Stimulated activated CD4-positive, alpha-beta T cell treated with anti-CD3 and anti-CD28 coated beads, Interleukin-1b, Interleukin-23, amount 100 ng/mL, for 48 hours (primary cell): ENCODE measurements around the gene CRYBG1.
"Not testable (repeated sequence)": the region's sequence is repeated elsewhere in the genome, so short reads cannot be mapped to it uniquely, and the experiment has no call there.

Experiments
- DNase-seq: peaks from one replicate; pipeline ENCODE4 v3.0.0-alpha.2; 2020

CRYBG1 gene

GRCh38 chr6:106557837-106558236 is 197.3 kb downstream of the CRYBG1 start:
- DNase-seq, result no peak

GRCh38 chr6:106558364-106558763 is 197.8 kb downstream of the CRYBG1 start:
- DNase-seq, result no peak

GRCh38 chr6:106559659-106560058 is 199.1 kb downstream of the CRYBG1 start:
- not testable (repeated sequence) for DNase-seq

DNA sequence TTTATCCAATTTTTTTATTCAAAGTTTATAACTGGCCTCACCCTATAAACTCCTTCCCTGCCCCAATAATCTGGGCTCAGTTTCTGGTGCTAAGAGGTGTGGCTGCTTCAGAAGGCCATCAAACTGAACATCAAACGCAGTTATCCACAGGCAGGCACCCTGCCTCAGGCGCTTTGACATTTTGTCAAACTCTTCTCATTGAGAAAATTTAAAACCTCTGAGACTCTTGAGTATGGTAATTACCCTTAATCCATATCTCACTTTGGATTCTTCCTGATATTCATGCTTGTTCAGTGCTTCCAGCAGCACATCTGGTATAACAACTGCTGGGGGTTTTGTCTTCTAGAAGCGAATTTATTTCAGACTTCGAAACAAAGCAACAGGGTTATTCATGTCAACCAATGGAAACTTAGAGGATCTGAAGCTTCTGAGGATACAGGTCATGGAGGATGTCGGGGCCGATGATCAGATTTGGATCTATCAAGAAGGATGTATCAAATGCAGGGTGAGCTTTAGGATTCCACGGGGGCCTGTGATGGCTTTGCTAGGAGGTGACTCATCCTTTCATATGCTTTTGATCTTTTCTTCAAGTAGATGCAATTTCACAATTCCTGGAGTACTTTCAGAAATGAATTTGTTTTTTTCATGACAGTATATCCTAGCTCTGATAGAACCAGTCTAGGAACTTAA is 200.6 kb downstream of the CRYBG1 start:
- no peak for DNase-seq

DNA sequence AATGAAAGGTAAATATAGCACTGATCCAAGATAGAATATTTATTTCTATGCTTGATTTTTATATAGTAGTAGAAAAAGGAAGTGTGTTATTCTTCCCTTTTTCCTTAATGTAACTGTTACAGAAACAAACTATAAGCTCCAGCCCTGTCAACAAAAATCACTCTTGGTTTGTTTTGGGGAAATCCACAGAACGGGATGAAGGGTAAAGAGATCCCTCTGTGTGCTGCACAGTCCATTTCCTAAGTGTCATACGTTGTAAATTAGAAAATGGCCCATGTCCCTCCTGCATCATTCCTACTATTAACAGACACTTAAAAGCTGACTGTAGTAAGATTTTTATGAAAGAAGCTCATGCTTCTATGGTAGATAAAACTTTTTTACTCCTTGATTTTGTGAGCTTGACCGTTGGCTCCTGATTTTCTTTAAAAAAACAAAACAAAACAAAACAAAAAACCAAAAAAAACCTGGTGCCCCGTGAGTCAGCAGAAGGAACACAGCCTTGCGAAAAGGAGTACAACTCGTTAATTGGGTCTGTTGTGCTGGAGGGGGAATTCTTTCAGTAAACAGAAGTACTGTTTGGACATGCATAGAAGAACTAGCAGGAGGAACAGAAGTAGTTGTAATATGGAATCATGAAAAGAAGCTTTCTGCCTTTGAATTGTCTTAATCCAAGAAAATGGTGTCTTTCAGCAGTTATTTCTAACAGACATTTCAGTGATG is 201.3 kb downstream of the CRYBG1 start:
- no peak for DNase-seq

DNA sequence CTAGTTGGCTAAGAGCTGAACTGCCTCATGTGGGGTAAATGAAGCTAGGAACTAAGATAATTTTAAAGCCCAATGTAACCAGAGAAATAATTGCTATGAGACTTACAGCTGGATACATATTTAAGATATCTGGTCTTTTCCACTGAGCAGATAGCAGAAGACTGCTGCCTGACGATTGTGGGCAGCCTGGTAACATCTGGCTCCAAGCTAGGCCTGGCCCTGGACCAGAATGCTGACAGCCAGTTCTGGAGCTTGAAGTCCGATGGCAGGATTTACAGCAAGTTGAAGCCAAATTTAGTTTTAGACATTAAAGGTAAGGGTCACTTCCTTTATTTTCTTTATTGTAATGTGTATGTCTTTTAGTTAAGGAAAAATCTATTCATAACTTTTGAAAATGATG is 203.1 kb downstream of the CRYBG1 start:
- no peak for DNase-seq

- DNase-seq, result no peak
Measured at GRCh38 chr6:106564476-106564875, 204.0 kb downstream of the CRYBG1 start.

- no peak for DNase-seq
Measured at GRCh38 chr6:106568530-106568929, 208.0 kb downstream of the CRYBG1 start.

GRCh38 chr6:106569428-106569827 is 208.9 kb downstream of the CRYBG1 start:
- DNase-seq, result no peak

- no peak for DNase-seq
Measured at GRCh38 chr6:106572436-106572835, 211.9 kb downstream of the CRYBG1 start.

DNA sequence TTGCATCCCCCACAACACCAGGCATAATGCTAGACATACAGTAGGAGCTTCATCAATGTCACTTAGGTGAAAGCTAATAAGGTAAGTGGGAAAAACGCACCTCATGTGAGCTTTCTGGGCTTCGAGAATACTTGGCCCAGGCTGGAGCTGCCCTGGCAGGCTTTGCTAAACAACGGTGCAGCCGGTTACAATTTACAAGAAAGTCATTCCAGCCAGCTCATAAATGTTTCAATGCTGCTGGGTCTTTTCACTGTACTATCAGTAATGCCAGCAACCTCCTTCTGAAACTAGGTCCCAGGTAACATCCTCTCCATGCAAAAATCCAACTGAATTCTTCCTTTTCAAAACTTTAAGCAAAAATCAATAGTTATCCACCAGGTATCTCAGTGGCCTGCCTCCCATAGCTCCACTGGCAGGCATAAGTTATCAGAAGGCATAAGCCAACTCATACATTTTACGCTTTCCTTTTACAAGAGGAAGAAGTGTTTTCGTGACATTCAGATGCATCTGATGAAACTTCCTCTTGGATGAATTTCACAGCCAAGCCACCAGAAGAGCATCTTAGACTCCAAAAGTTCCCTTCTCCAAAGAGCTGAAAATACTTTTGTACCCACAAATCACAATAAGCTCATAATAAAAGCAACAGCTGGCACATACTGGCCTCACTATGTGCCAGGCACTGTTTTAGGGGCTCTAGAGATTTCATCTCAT is 212.5 kb downstream of the CRYBG1 start:
- no peak for DNase-seq

GRCh38 chr6:106574741-106575458 is 214.4 kb downstream of the CRYBG1 start:
- no peak for DNase-seq

DNA sequence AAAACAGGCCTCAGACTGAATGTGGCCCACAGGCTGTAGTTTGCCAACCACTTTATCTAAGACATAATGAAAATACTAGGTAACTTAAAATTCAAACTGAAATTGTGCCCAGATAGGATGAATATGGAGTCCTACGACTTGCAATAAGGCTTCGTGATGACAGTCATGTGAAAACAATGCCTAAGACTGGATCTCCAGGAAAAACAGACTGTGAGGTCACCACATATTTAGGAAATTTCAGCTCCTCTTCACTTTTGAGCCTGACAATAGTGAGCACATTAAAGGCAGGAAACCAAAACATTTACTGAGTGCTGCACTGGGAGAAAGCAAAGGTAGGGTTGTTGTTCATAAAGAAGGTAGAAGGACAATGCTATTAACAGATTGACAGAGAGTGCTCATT is 218.8 kb downstream of the CRYBG1 start:
- no peak for DNase-seq

DNA sequence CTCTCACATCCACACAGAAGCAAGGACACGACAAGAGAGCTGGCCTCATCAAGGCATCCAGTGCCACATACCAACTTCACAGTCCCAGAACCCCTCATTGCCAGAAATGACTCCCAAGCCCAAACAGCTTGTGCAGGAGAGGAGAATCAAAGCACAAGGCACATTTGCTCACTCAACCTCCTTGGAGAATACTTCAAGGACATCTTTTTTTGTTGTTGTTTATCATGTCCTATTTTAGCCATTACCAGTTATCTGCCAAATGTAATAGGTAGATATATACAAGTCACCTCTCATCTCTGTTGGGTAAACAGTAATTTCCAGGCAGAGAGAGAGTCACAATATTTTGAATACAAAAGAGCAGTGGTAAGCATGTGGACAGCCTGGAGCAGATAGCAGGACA is 221.0 kb downstream of the CRYBG1 start:
- no peak for DNase-seq

- DNase-seq, result no peak
Measured at GRCh38 chr6:106586815-106587415, 226.4 kb downstream of the CRYBG1 start.

DNA sequence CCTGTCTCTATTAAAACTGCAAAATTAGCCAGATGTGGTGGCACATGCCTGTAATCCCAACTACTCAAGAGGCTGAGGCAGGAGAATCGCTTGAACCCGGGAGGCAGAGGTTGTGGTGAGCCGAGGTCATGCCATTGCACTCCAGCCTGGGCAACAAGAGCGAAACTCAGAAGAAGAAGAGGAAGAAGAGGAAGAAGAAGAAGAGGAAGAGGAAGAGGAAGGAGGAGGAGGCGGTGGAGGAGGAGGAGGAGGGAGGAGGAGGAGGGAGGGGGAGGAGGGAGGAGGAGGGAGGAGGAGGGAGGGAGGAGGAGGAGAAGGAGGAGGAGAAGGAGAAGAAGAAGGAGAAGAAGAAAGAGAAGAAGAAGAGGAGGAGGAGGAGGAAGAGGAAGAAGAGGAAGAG is 228.4 kb downstream of the CRYBG1 start:
- not testable (repeated sequence) for DNase-seq

DNA sequence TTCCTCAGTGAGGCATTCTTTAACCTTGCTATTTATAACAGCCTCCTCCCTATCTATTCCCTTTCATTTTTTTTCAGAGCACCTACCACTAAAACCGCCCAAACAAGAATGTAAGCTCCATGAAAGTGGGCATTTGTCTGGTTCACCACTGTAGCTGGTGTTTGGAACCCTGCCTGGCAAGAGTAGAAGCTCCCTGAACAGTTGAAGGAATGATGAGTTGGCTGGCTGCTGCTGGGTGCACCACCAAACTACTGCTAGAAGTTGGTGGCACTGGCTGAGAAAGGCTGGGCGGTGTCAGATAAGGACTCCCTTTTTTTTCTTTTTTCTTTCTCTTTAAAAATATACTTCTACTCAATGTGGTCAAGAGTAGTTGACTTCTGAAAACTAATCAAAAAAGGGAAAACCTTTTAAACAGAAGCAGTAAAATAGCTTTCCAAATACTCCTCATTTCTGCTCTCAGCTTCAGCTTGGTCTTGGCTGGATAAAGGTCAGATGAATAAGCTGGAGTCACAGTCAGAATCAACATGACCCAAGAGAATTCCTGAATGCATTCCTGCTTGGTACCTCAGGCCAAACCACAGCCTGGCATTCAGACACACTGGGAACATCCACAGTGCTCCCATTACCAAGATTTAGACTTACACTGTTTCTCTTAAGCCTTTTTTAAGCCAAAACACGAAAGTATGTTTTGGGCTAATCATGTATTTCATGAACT is 230.8 kb downstream of the CRYBG1 start:
- DNase-seq, result no peak

DNA sequence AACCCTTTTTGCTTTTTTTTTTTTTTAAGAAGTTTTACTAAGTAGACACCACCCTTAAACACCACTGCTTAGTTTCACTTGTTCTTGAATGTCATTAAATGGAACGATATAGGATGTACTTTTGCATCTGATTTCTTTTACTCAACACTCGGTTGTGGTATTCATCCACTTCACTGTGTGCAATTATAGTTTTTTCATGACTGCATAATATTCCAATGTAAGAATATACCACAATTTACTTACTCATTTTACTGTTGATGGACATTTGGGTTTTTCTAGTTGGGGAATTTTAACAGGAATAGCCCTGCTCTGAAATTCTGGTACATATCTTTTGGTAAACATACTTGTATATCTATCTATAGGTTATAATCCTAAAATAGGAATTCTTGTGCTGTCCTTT is 238.9 kb downstream of the CRYBG1 start:
- no peak for DNase-seq

GRCh38 chr6:106600329-106600728 is 239.8 kb downstream of the CRYBG1 start:
- DNase-seq, result no peak

- DNase-seq, result no peak
Measured at GRCh38 chr6:106608080-106608668, 247.7 kb downstream of the CRYBG1 start.

DNA sequence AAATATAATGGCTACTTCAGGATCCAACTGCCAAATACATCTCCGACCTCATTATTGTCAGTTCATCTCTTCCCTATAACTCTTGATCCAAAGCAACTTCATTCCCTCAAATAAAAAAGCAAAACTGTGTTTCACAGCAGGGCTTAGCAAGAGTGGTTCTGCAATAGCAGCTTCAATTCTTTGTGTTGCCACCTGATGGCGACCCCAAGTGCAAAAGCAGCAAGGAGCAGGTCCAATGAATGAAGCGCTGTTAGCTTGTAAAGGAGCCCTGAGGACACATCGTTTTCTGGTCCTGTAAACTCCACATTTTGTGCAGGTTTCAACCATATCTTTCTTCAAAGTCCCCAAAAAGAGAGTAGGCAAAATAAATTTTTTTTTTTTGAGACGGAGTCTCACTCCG is 249.2 kb downstream of the CRYBG1 start:
- peak; percentile 12 for DNase-seq

DNA sequence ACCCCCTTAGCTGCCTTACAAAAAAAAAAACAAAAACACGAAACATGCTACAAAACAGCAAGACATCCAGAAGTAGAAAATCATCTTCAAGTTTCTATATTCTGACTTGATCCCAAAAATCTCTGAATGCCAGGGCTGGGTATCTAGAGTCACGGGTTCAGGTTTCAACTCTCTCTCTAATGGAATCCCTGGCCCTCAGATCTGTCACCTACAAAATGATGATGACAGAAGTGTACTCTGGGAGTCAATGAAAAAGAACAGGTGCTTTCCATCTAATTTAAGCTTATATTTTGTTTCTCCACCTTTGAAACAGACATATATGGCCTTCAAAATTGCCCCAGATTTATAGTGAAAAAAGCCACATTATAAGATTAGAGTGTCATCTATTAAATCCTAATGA is 250.5 kb downstream of the CRYBG1 start:
- no peak for DNase-seq
